GM08714 (cell line): ENCODE measurements around the gene COL7A1.
"Not testable (repeated sequence)": the region's sequence is repeated elsewhere in the genome, so short reads cannot be mapped to it uniquely, and the experiment has no call there.

Experiments
- H3K4me3 ChIP-seq: fragments of 200-500 bp; sonication (Bioruptor generic); 2 replicates; pipeline ENCODE4 v1.5.1; 2014; ENCODE audit warnings: mild to moderate bottlenecking, low read length, inconsistent platforms
- ZNF274 ChIP-seq: IDR thresholded peaks from 2 replicates; pipeline ENCODE4 v1.6.1; 2012; ENCODE audit warnings: mild to moderate bottlenecking, low read depth, low read length

Gene COL7A1

DNA sequence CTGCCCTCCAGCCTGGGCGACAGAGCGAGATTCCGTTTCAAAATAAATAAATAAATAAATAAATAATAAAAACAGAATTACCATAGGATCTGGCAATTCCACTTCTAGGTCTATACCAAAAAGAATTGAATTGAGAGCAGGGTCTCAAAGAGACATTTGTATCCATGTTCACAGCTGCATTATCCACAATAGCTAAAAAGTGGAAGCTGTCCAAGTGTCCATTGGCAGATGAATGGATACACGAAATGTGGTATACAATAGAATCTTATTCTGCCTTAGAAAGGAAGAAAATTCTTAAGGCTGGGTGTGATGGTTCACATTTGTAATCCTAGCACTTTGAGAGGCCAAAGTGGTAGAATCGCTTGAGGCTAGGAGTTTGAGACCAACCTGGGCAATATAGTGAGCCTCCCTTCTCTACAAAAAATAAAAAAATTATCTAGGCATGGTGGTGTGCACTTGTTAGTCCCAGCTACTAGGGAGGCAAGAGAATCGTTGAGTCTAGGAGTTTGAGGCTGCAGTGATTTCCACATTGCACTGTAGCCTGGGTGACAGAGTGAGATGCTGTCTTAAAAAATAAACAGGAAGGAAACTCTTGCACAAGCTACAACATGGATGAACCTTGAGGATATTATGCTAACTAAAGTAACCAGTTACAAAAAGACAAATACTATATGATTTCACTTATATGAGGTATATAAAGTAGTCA, 62.7 kb downstream of the COL7A1 start:
- TF ChIP-seq ZNF274 = no peak

DNA sequence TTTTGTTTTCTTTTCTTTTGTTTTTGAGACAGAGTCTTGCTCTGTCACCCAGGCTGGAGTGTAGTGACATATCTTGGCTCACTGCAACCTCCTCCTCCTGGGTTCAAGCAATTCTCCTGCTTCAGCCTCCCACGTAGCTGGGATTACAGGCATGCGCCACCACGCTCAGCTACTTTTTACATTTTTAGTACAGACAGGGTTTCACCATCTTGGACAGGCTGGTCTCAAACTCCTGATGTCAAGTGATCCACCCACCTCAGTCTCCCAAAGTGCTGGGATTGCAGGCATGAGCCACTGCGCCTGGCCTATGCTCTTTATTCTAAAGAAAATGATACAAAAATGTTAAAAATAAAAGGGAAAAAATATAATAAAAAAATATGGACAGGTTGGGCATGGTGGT, 64.4 kb downstream of the COL7A1 start:
- H3K4me3 ChIP-seq = not testable (repeated sequence)

More for the DNA sequence above, 62.7 kb downstream of the COL7A1 start:
- H3K4me3 ChIP-seq = no peak overlapping the region

DNA sequence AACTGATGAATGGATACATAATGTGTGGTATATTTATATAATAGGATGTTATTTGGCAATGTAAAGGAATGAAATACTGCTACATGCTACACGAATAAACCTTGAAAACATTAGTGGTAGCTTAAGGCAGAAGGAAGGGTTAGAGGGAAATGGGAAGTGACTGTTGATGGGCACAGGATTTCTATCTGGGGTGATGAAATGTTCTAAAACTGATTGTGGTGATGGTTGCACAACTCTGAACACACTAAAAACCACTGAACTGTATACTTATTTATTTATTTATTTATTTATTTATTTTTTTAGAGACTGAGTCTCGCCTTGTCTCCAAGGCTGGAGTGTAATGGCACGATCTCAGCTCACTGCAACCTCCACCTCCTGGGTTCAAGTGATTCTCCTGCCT, 66.4 kb downstream of the COL7A1 start:
- TF ChIP-seq ZNF274 = no peak
- no peak overlapping the region for H3K4me3 ChIP-seq

DNA sequence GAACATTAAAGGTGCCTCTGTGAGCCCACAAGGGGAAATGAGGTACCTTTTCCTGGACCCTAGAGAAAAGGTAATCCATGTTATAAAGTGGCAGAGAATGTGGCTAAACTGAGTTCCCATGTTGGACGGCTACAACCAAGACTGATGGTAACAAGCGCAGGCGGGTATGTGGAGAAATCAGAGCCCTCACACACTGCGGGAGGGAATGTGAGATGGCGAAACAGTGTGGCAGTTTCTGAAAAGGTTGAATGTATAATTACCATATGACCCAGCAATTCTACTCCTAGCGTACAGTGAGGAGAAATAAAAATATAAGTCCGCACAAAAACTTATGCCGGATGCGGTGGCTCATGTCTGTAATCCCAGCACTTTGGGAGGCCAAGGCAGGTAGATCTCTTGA, 67.1 kb downstream of the COL7A1 start:
- no peak overlapping the region for H3K4me3 ChIP-seq
- TF ChIP-seq ZNF274 = no peak

DNA sequence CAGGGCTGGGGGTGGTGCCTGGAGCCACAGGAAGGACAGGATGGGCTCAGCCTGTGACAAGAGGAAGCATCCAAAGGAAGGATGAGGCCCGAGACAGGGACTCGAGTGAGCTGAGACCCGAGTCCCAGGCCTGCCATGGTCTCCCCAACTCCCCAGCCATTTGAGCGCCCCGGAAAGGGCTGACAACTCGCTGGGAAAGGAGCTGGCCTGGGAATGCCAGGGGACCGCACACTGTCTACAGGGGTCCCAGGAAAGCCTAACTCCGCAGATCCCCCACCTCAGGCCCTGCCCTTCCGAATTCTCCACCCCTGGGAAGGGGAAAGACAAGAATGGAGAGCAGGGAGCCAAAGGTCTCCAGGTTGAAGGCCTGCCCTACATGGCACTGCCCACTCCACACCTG, 70.2 kb downstream of the COL7A1 start:
- TF ChIP-seq ZNF274 = no peak
- no peak overlapping the region for H3K4me3 ChIP-seq

DNA sequence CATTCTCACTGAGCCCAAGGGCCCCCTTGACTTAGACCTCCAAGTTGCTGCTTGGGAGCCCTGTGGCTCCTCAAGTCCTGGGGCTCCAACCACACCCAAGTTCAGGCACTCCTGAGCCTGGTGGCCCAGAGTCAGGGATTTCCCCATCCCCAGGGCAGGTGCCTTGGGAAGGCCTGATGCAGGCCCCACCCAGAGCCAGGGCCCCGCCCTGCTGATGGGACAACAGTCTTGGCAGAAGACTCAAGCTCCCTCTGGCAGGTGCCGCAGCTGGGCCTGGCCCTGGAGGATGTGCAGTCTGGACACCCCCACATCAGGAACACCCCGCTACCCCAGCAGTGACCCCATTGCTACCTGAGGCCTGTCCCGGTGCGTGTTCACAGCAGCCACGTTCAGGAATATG, 73.5 kb downstream of the COL7A1 start:
- no peak for TF ChIP-seq ZNF274
- H3K4me3 ChIP-seq = no peak overlapping the region

DNA sequence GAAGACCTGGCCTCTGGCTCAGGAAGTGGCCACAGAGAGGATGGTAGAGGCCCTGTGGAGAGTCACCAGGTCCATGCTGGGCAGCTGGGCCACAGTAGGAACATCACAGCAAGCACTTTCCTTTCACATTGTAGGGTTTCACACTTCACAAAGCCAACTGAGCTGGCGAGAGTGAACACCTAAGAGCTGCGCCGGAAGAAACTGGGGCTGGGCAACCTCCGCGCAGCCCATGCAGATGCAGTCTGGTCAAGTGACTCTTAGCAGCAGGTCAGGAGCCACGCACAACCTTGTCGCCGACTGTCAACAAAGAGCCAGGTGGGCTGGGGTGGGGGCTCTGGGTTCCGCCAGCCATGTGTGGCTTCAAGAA, 75.9 kb downstream of the COL7A1 start:
- TF ChIP-seq ZNF274 = no peak
- H3K4me3 ChIP-seq = no peak overlapping the region

DNA sequence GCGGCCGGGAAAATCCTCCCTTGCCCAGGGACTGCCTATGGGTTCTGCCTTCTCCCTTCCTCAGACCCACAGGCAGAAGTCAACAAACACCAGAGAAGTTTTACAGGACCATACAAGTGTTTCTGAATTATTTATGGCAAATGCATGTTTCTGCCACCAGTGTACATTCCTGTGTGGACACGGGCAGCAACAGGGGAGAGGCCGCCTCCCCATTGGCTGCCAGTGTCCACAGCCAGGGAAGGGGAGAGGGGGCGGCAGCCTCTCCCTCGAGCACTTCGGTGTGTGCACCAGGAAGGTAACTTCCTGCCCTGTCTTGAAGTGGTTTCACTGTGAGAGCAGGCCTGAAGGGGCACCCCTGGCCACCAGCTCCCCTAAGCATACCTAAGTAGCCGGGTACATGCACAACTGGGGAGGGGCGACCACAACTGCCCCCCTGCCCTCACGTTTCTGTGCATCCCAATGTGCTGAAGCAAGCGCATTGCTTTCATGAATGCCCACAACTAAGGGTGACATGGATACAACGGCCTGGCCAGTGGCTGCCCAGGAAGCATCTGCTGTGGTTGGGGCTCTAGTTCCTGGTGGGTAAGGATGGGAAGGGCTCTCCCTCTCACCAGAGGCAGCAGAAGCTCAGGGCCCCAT, 76.4 kb downstream of the COL7A1 start:
- TF ChIP-seq ZNF274 = no peak
- H3K4me3 ChIP-seq = no peak overlapping the region

DNA sequence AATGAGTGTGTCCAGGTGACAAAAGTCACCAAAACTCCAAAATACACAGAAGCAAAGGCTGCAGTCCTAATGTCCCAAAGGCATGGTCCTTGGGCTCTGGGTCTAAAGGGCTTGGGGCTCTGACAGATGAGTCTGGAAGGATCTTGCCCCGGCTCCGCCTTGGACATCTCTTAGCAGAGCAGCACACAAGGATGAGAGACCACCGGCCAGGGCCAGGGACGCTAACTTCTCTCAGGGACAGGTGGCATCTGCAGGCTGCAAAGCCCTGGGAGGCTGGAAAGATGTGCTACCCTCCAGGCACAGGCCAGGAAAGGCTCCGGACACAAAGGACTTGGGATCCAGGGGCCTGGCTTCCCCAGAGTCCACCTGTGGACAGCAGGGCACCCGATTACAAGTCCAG, 77.1 kb downstream of the COL7A1 start:
- no peak for TF ChIP-seq ZNF274
- no peak overlapping the region for H3K4me3 ChIP-seq

DNA sequence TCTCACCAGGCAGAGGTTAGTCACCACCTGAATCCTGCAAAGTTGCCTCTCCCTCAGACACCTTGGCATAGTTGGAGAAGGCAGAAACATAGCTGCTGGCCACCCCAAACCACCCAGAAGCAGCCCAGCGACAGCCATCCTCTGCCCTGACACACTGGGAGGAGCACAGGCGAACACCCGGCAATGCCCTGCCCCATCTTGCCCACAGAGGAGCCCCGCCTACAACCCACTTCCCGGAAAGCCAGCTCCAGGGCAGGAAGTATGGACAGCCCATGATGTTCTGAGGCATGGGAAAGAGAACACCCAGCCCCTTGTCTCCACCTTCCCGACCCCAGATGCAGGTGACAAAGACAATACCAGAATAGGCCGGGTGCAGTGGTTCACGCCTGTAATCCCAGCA, 78.6 kb downstream of the COL7A1 start:
- no peak overlapping the region for H3K4me3 ChIP-seq
- TF ChIP-seq ZNF274 = no peak

DNA sequence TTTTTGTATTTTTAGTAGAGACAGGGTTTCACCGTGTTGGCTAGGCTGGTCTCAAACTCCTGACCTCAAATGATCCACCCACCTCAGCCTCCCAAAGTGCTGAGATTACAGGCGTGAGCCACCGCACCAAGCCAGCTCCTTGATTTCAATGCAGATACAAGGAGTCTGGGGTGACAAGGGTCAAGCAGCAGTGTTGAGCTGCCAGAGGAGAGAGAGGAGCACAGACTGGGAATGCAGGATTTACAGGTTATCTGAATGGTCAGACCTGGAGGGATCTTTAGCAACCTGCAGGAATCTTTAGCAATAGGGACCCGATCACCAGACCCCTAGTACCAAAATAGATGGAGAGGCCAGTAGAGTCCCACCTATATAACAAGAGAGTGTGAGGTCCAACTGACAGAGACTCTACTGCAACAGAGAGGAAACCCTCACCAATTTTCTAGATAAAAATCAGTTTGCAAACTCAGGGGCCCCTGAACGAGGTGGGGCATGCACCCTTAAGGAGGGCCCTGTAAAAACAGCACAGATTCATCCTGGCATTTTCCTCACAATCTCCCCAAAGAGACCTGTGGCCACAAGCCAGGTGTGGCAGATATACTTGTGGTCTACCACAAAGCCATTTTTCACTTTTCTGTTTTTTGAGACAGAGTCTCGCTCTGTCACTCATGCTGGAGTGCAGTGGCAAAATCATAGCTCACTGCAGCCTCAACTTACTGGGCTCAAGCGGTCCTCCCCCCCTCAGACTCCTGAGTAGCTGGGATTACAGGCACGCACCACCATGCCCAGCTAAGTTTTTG, 80.5 kb downstream of the COL7A1 start:
- no peak overlapping the region for H3K4me3 ChIP-seq
- TF ChIP-seq ZNF274 = no peak
